ENCODE results near the gene HLA-E. TPM values are rescaled to one million over a fixed set of nuclear protein-coding genes. Genes with fewer than 3 reads are reported as not detected.
"Not testable (repeated sequence)": the region's sequence is repeated elsewhere in the genome, so short reads cannot be mapped to it uniquely, and the experiment has no call there.

The HLA-E gene
- total RNA-seq, 1 experiment from 2014 or later = 41.1 TPM

DNA sequence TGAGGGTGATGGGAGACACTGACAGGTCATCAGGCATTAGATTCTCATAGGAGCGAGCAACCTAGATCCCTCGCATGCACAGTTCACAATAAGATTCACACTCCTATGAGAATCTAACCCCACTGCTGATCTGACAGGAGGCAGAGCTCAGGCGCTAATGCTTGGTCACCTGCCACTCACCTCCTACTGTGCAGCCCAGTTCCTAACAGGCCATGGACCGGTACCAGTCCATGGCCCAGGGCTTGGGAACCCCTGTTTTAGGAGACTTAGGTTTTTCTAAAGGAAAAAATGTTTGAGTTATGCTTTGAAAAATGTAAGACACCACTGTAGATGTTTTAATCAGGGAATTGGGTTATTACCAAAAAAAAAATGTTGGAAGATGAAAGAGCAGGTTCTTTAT, 6.7 kb downstream of the HLA-E start:
- CTCF ChIA-PET = interaction anchor here (0.5 to 1.0 kb wide), 2 partner anchors 14 to 20 kb away, joined by 4 read pairs; no protein-coding TSS in a partner anchor
- intact Hi-C loops (cut with micrococcal nuclease; ENCODE audit: unreplicated experiment) = no loop called here
- Histone ChIP-seq H3K4me3 (ENCODE audit: low read depth, low read length, poor library complexity, severe bottlenecking) (no peak overlapping the region), H3K27me3 (replicated peaks; ENCODE audit: insufficient read depth, low read depth, low read length, poor library complexity) (no peaks in the 10 kb centered on the region), H3K4me1 (ENCODE audit: insufficient read depth, low read length, poor library complexity, severe bottlenecking) (peaks cover 7% of the 10 kb centered on the region), H3K36me3 (ENCODE audit: insufficient read depth, low read length, poor library complexity, severe bottlenecking) (peaks cover 6% of the 10 kb centered on the region), H3K27ac (ENCODE audit: low read depth, low read length, poor library complexity, severe bottlenecking) (no peak overlapping the region), H3K9me3 (ENCODE audit: low read depth, low read length, poor library complexity, severe bottlenecking) (no peaks in the 10 kb centered on the region)
- no TSS peak for BruUV-seq (replicated peaks)
- DNase-seq (ENCODE audit: low spot score) = no peak
- POLR2A ChIA-PET (ENCODE audit: low non-redundant PET) = no interaction called here
- no peak for TF ChIP-seq EZH2 (IDR thresholded peaks at IDR 0.05; ENCODE audit: borderline replicate concordance, low read depth, low read length, poor library complexity, severe bottlenecking)
- TF ChIP-seq, protein P1, sequence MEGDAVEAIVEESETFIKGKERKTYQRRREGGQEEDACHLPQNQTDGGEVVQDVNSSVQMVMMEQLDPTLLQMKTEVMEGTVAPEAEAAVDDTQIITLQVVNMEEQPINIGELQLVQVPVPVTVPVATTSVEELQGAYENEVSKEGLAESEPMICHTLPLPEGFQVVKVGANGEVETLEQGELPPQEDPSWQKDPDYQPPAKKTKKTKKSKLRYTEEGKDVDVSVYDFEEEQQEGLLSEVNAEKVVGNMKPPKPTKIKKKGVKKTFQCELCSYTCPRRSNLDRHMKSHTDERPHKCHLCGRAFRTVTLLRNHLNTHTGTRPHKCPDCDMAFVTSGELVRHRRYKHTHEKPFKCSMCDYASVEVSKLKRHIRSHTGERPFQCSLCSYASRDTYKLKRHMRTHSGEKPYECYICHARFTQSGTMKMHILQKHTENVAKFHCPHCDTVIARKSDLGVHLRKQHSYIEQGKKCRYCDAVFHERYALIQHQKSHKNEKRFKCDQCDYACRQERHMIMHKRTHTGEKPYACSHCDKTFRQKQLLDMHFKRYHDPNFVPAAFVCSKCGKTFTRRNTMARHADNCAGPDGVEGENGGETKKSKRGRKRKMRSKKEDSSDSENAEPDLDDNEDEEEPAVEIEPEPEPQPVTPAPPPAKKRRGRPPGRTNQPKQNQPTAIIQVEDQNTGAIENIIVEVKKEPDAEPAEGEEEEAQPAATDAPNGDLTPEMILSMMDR (conservative IDR thresholded peaks at IDR 0.05; ENCODE audit: low read depth, low read length) = no peak

DNA sequence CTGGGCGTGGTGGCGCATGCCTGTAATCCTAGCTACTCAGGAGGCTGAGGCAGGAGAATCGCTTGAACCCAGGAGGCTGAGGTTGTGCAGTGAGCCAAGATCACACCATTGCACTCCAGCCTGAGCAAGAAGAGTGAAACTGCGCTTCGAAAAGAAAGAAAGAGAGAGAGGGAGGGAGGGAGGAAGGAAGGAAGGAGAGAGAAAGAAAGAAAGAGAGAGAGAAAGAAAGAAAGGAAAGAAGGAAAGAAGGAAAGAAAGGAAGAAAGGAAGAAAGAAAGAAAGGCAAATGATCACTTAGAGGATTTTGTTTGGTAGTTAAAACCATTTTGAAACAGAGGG, 7.9 kb downstream of the HLA-E start:
- H3K36me3 ChIP-seq (ENCODE audit: insufficient read depth, low read length, poor library complexity, severe bottlenecking); H3K27ac ChIP-seq (ENCODE audit: low read depth, low read length, poor library complexity, severe bottlenecking); H3K27me3 ChIP-seq (replicated peaks; ENCODE audit: insufficient read depth, low read depth, low read length, poor library complexity); H3K9me3 ChIP-seq (ENCODE audit: low read depth, low read length, poor library complexity, severe bottlenecking); POLR2A ChIA-PET (ENCODE audit: low non-redundant PET); H3K4me1 ChIP-seq (ENCODE audit: insufficient read depth, low read length, poor library complexity, severe bottlenecking); DNase-seq (ENCODE audit: low spot score); intact Hi-C loops (cut with micrococcal nuclease; ENCODE audit: unreplicated experiment); H3K4me3 ChIP-seq (ENCODE audit: low read depth, low read length, poor library complexity, severe bottlenecking); BruUV-seq (replicated peaks): not testable (repeated sequence)
- CTCF ChIA-PET = interaction anchor here (0.7 kb wide), 1 partner anchor 1289 kb away, joined by 10 read pairs; no protein-coding TSS in a partner anchor

DNA sequence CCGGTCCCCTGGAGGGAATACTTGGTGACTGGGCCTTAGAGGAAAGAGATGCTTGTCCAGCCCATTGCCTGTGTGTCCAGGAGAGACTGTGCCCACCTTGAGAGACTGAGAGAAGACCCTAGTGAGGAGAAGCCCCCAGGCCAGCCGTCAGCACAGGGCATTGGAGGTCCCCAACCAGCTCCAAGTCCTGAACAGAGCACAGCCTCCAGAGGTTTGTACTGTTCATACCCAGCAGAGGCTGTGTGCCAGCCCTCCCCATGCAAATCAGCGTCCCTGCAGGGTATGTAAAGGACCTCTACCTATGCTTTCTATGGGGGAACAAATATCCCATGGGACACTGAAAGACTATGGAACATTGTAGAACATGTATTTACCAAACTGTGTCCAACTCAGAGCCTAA, 8.4 kb downstream of the HLA-E start:
- Histone ChIP-seq H3K27ac (ENCODE audit: low read depth, low read length, poor library complexity, severe bottlenecking) (no peak overlapping the region), H3K36me3 (ENCODE audit: insufficient read depth, low read length, poor library complexity, severe bottlenecking) (no peaks in the 10 kb centered on the region), H3K4me3 (ENCODE audit: low read depth, low read length, poor library complexity, severe bottlenecking) (no peak overlapping the region), H3K4me1 (ENCODE audit: insufficient read depth, low read length, poor library complexity, severe bottlenecking) (peaks cover 7% of the 10 kb centered on the region), H3K27me3 (replicated peaks; ENCODE audit: insufficient read depth, low read depth, low read length, poor library complexity) (no peaks in the 10 kb centered on the region), H3K9me3 (ENCODE audit: low read depth, low read length, poor library complexity, severe bottlenecking) (no peaks in the 10 kb centered on the region)
- no peak for DNase-seq (ENCODE audit: low spot score)
- TF ChIP-seq, protein P1 (conservative IDR thresholded peaks at IDR 0.05; ENCODE audit: low read depth, low read length) = no peak
- TF ChIP-seq EZH2 (IDR thresholded peaks at IDR 0.05; ENCODE audit: borderline replicate concordance, low read depth, low read length, poor library complexity, severe bottlenecking) = no peak
- CTCF ChIA-PET = no interaction called here
- intact Hi-C loops (cut with micrococcal nuclease; ENCODE audit: unreplicated experiment) = no loop called here
- POLR2A ChIA-PET (ENCODE audit: low non-redundant PET) = no interaction called here
- no TSS peak for BruUV-seq (replicated peaks)

DNA sequence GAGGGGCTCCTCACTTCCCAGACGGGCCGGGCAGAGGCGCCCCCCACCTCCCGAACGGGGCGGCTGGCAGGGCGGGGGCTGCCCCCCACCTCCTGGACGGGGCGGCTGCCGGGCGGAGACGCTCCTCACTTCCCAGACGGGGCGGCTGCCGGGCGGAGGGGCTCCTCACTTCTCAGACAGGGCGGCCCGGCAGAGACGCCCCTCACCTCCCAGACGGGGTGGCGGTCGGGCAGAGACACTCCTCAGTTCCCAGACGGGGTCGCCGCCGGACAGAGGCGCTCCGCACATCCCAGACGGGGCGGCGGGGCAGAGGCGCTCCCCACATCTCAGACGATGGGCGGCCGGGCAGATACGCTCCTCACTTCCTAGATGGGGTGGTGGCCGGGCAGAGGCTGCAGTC, 9.4 kb downstream of the HLA-E start:
- intact Hi-C loops (cut with micrococcal nuclease; ENCODE audit: unreplicated experiment); H3K36me3 ChIP-seq (ENCODE audit: insufficient read depth, low read length, poor library complexity, severe bottlenecking); BruUV-seq (replicated peaks); H3K4me1 ChIP-seq (ENCODE audit: insufficient read depth, low read length, poor library complexity, severe bottlenecking); H3K27me3 ChIP-seq (replicated peaks; ENCODE audit: insufficient read depth, low read depth, low read length, poor library complexity); H3K9me3 ChIP-seq (ENCODE audit: low read depth, low read length, poor library complexity, severe bottlenecking); H3K4me3 ChIP-seq (ENCODE audit: low read depth, low read length, poor library complexity, severe bottlenecking); H3K27ac ChIP-seq (ENCODE audit: low read depth, low read length, poor library complexity, severe bottlenecking); DNase-seq (ENCODE audit: low spot score); CTCF ChIA-PET; POLR2A ChIA-PET (ENCODE audit: low non-redundant PET): not testable (repeated sequence)

All from A673 (cell line).